Keratinocyte (primary cell): Measurements from ENCODE around the gene WDR19.

Source experiments
- EZH2 ChIP-seq: IDR thresholded peaks from one replicate; pipeline ENCODE4 v1.6.1; 2012; ENCODE audit warnings: inconsistent platforms, mild to moderate bottlenecking, low read length, moderate library complexity
- TF ChIP-seq, protein P1 (sequence below), 3 experiments: IDR thresholded peaks in 1 of 3; conservative IDR thresholded peaks in 1 of 3; optimal IDR thresholded peaks in 1 of 3; 2 replicates in 2 of 3; 3 replicates in 1 of 3; pipeline versions ENCODE3 to v1.5.1; 2011; ENCODE audit warnings: low read length in 3 of 3, mild to moderate bottlenecking in 3 of 3, moderate library complexity in 2 of 3, control low read depth in 1 of 3, inconsistent platforms in 1 of 3; ENCODE audit not compliant: insufficient read depth in 2 of 3; ENCODE audit errors: extremely low read depth in 1 of 3

DNA sequence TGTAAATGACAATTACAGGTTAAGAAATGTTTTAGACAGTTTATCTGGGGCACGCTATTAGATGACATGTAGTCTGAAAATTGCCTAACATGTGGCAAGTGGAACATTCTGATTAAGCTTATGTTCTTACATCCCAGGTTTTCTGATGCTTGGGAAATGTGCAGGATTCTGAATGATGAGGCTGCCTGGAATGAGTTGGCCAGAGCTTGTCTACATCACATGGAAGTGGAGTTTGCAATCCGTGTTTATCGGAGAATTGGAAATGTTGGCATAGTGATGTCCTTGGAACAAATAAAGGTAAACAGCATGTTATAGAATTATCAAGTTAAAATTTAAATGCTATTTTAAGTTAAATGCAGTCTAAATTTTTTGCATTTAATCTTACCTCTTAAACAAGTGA is 49.3 kb downstream of the WDR19 start:
- TF ChIP-seq EZH2 = no peak
- TF ChIP-seq, protein P1, sequence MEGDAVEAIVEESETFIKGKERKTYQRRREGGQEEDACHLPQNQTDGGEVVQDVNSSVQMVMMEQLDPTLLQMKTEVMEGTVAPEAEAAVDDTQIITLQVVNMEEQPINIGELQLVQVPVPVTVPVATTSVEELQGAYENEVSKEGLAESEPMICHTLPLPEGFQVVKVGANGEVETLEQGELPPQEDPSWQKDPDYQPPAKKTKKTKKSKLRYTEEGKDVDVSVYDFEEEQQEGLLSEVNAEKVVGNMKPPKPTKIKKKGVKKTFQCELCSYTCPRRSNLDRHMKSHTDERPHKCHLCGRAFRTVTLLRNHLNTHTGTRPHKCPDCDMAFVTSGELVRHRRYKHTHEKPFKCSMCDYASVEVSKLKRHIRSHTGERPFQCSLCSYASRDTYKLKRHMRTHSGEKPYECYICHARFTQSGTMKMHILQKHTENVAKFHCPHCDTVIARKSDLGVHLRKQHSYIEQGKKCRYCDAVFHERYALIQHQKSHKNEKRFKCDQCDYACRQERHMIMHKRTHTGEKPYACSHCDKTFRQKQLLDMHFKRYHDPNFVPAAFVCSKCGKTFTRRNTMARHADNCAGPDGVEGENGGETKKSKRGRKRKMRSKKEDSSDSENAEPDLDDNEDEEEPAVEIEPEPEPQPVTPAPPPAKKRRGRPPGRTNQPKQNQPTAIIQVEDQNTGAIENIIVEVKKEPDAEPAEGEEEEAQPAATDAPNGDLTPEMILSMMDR (optimal IDR thresholded peaks at IDR 0.05 in 1 of 3, IDR thresholded peaks at IDR 0.05 in 1 of 3, conservative IDR thresholded peaks at IDR 0.05 in 1 of 3; ENCODE audit: extremely low read depth in 1 of 3, insufficient read depth in 2 of 3, low read length in 3 of 3) = no peak
